HepG2 (cell line): Measurements from ENCODE around the gene HLA-DMB. TPM values are rescaled to one million over a fixed set of nuclear protein-coding genes. Genes with fewer than 3 reads are reported as not detected.
A peak's percentile ranks its signal among the peaks of the same experiment; 100 is the strongest.

Experiments
- FIP1L1 ChIP-seq: fragments of 200-400 bp; formaldehyde crosslinking; IDR thresholded peaks from 2 replicates; pipeline ENCODE4 v1.6.1; 2018; ENCODE audit warnings: low read depth, mild to moderate bottlenecking, low read length, moderate library complexity, borderline replicate concordance; ENCODE audit not compliant: insufficient read depth
- HNF4A ChIP-seq: sonication (generic); formaldehyde crosslinking; IDR thresholded peaks from 2 replicates; pipeline ENCODE4 v1.4.0; 2020; ENCODE audit warnings: missing genetic modification reagents
- MAFF ChIP-seq: IDR thresholded peaks from 2 replicates; pipeline ENCODE4 v1.6.1; 2011; ENCODE audit warnings: low read depth, low read length, improper control_type of control experiment
- MLLT10 ChIP-seq: sonication (generic); formaldehyde crosslinking; IDR thresholded peaks from 2 replicates; pipeline ENCODE4 v1.4.0; 2020; ENCODE audit warnings: missing genetic modification reagents
- PHF20 ChIP-seq: sonication (generic); formaldehyde crosslinking; IDR thresholded peaks from 2 replicates; pipeline ENCODE4 v1.5.0; 2020; ENCODE audit warnings: mild to moderate bottlenecking, missing genetic modification reagents
- REL ChIP-seq: sonication (generic); formaldehyde crosslinking; conservative IDR thresholded peaks from 2 replicates; pipeline ENCODE4 v1.8.0; 2022; ENCODE audit warnings: mild to moderate bottlenecking, missing genetic modification reagents, moderate library complexity
- RFXAP ChIP-seq: sonication (generic); formaldehyde crosslinking; IDR thresholded peaks from 2 replicates; pipeline ENCODE4 v1.4.0; 2020; ENCODE audit warnings: missing genetic modification reagents, borderline replicate concordance
- SIN3A ChIP-seq: IDR thresholded peaks from 2 replicates; pipeline ENCODE4 v1.6.1; 2011; ENCODE audit warnings: low read depth, mild to moderate bottlenecking, control low read depth, low read length, borderline replicate concordance
- ZKSCAN8 ChIP-seq: IDR thresholded peaks from 2 replicates; pipeline ENCODE4 v1.6.1; 2016; ENCODE audit warnings: borderline replicate concordance, missing genetic modification reagents, missing compliant biosample characterization
- ZMYM4 ChIP-seq: sonication (generic); formaldehyde crosslinking; IDR thresholded peaks from 2 replicates; pipeline ENCODE4 v1.8.1; 2023; ENCODE audit warnings: mild to moderate bottlenecking, missing genetic modification reagents
- ZNF318 ChIP-seq: sonication (generic); formaldehyde crosslinking; IDR thresholded peaks from 2 replicates; pipeline ENCODE4 v1.4.0; 2020; ENCODE audit warnings: mild to moderate bottlenecking, missing genetic modification reagents
- ZNF577 ChIP-seq: sonication (generic); formaldehyde crosslinking; IDR thresholded peaks from 2 replicates; pipeline ENCODE4 v1.4.0; 2020; ENCODE audit warnings: mild to moderate bottlenecking, low read depth, missing genetic modification reagents, borderline replicate concordance
- ZNF781 ChIP-seq: sonication (generic); formaldehyde crosslinking; IDR thresholded peaks from 2 replicates; pipeline ENCODE4 v1.5.1; 2020; ENCODE audit warnings: borderline replicate concordance, mild to moderate bottlenecking, missing genetic modification reagents; ENCODE audit errors: not compliant biosample characterization
- ZNF839 ChIP-seq: sonication (generic); formaldehyde crosslinking; IDR thresholded peaks from 2 replicates; pipeline ENCODE4 v1.4.0; 2020; ENCODE audit warnings: missing genetic modification reagents, mild to moderate bottlenecking, borderline replicate concordance
- ZSCAN25 ChIP-seq: sonication (generic); formaldehyde crosslinking; IDR thresholded peaks from 2 replicates; pipeline ENCODE4 v1.8.0; 2022; ENCODE audit warnings: mild to moderate bottlenecking, missing genetic modification reagents
- polyA plus RNA-seq, 8 experiments: library from polyadenylated mRNA; depleted of rRNA in 3 of 8; stranded (reverse) in 7 of 8; unstranded in 1 of 8; fragments of >200 nt; fragmentation: Illumina TruSeq in 4 of 8; extraction: Trizol in 4 of 8; gene quantifications; 2 replicates each; pipeline versions ENCODE4 v1.2.1 to v1.2.3, GENCODE V29; 2011 to 2016; ENCODE audit warnings: low read depth in 4 of 8, missing spikeins in 1 of 8, mixed read lengths in 1 of 8; ENCODE audit not compliant: insufficient read depth in 1 of 8
- total RNA-seq, 5 experiments: library from RNA; depleted of rRNA; stranded (reverse); fragments of >200 nt; fragmentation: Illumina TruSeq; extraction: Trizol; gene quantifications; 2 replicates each; pipeline ENCODE4 v1.2.3, GENCODE V29; 2016; ENCODE audit warnings: low read depth in 1 of 5
- TF ChIP-seq, protein P1 (sequence below): sonication (generic); formaldehyde crosslinking; IDR thresholded peaks from 2 replicates; pipeline ENCODE4 v1.4.0; 2020; ENCODE audit warnings: mild to moderate bottlenecking, missing genetic modification reagents

HLA-DMB gene
- total and polyA plus RNA-seq, 2 of the 13 experiments (the other 11 are each of a cell fraction or from before 2014, with no cell fraction given), result not detected

- TF ChIP-seq ZNF318 (CRISPR knock-in tag) (no peak), ZKSCAN8 (CRISPR knock-in tag) (peak; percentile 9; the same call in 1 of the 2 replicates), PHF20 (CRISPR knock-in tag) (peak; percentile 42; the same call in 1 of the 2 replicates), ZNF839 (CRISPR knock-in tag) (no peak; the same call in 1 of the 2 replicates), ZNF781 (peak; percentile 54), MAFF (peak; percentile 73), MLLT10 (0 out of 2 replicates have a peak, but pooled peaks have one; percentile 73), FIP1L1 (peak; percentile 48; the same call in 1 of the 2 replicates), ZNF577 (CRISPR knock-in tag) (no peak), HNF4A (CRISPR knock-in tag) (peak; percentile 40; the same call in 1 of the 2 replicates), REL (CRISPR knock-in tag) (0 out of 2 replicates have a peak, but pooled peaks have one; percentile 55), RFXAP (CRISPR knock-in tag) (no peak), ZSCAN25 (CRISPR knock-in tag) (peak; percentile 41; the same call in 1 of the 2 replicates), SIN3A (0 out of 2 replicates have a peak, but pooled peaks have one; percentile 22), ZMYM4 (no peak)
- TF ChIP-seq, protein P1, sequence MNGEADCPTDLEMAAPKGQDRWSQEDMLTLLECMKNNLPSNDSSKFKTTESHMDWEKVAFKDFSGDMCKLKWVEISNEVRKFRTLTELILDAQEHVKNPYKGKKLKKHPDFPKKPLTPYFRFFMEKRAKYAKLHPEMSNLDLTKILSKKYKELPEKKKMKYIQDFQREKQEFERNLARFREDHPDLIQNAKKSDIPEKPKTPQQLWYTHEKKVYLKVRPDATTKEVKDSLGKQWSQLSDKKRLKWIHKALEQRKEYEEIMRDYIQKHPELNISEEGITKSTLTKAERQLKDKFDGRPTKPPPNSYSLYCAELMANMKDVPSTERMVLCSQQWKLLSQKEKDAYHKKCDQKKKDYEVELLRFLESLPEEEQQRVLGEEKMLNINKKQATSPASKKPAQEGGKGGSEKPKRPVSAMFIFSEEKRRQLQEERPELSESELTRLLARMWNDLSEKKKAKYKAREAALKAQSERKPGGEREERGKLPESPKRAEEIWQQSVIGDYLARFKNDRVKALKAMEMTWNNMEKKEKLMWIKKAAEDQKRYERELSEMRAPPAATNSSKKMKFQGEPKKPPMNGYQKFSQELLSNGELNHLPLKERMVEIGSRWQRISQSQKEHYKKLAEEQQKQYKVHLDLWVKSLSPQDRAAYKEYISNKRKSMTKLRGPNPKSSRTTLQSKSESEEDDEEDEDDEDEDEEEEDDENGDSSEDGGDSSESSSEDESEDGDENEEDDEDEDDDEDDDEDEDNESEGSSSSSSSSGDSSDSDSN, result peak; percentile 15; the same call in 1 of the 2 replicates
Observed at GRCh38 chr6:32969685-32970412, 29.0 kb upstream of the HLA-DMB start (continued).
